GM21528 (cell line): Measurements from ENCODE around the gene NPEPL1.
A peak's percentile ranks its signal among the peaks of the same experiment; 100 is the strongest.
"Not testable (repeated sequence)": the region's sequence is repeated elsewhere in the genome, so short reads cannot be mapped to it uniquely, and the experiment has no call there.

ENCODE experiments used
- ATAC-seq: cut with Tn5 transposase; IDR thresholded peaks from one replicate; pipeline ENCODE4 v1.9.1; 2021; ENCODE audit warnings: mild to moderate bottlenecking, moderate library complexity; ENCODE audit not compliant: unreplicated experiment, low FRiP score

Gene NPEPL1, protein sequence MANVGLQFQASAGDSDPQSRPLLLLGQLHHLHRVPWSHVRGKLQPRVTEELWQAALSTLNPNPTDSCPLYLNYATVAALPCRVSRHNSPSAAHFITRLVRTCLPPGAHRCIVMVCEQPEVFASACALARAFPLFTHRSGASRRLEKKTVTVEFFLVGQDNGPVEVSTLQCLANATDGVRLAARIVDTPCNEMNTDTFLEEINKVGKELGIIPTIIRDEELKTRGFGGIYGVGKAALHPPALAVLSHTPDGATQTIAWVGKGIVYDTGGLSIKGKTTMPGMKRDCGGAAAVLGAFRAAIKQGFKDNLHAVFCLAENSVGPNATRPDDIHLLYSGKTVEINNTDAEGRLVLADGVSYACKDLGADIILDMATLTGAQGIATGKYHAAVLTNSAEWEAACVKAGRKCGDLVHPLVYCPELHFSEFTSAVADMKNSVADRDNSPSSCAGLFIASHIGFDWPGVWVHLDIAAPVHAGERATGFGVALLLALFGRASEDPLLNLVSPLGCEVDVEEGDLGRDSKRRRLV

DNA sequence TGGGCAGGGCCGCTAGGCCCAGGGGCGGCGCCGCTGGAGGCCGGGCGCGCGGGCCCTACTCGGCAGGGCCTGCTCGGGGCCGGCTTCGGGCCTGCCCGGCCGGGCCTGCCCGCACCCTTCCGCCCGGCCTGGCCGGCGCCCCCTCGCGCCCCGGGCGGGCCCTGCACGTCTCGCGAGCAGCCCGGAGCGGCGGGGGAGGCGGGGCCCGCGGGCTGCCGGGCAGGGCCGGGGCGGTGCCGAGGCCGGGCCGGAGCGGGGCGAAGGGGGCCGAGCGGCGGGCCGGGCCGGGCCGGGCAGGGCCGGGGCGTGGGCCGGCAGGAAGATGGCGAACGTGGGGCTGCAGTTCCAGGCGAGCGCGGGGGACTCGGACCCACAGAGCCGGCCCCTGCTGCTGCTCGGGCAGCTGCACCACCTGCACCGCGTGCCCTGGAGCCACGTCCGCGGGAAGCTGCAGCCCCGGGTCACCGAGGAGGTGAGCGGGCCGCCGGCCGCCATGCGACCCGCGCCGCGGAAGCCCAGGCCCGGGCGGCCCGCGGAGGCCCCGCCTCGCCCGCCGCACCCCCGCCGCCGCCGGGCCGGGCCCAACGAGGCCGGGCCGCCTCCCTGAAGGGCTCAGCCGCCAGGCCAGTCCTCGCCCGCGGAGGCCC is at the start of gene NPEPL1:
Gene NPEPL1 (plus strand): TSS at position 222 of the 647 bp plus-strand sequence. CDS start 101 bp downstream, at position 323.
- ATAC-seq, result peak; percentile 86

DNA sequence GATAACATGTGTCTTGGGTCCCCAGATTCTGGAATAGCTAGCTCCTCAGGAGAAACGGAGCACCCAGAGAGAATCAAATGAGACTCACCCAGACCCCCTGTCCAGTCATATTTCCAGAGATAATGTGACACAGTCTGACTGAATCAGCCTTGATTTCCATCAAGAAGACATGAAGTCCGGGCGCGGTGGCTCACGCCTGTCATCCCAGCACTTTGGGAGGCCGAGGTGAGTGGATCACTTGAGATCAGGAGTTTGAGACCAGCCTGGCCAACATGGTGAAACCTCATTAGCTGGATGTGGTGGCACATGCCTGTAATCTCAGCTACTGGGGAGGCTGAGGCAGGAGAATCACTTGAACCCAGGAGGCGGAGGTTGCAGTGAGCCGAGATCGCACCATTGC is 49.7 kb upstream of the NPEPL1 start:
- not testable (repeated sequence) for ATAC-seq

DNA sequence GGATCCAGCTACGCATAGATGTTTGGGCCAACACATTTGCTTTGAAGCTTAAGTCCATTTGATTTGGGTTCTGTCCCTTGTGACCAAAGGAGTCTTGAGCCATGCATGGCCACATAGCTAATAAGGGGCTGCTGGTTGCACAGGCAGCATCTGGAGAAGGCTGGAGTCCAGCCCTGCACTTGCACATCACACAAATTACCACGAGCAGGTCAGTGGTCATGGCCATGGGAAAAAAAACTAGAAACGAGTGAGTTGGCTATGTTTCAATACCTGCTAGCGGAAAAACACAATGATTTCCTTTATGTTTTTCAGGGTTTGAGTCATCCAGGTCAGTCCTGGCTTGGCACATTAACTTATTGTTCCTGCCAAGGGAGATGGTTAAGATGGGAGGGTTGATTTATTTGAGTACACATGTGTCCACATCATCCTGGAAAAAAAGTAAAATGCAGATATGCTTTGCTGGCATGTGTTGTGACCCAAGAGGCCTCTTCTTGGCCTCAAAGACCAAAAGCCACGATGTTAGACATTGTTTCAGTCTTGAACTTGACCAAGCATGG is 47.1 kb upstream of the NPEPL1 start:
- ATAC-seq, result no peak

DNA sequence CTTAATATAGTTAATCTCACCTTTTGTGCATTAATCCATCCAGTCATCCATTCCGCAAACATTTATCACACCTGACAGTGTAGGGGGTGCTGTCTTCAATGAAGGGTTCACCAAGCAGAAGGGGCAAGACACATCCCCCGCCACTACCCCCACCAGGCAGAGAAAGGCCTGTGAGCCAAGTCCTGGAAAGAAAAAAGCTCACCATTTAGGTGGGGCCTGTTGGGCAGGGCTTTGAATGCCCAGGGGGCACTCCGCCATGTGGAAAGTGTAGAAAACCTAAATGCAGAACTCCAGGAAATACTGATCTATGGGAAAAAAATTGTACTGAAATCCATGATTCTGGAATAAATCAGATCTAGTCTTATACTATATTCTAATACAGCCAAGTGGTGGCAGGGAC is 46.3 kb upstream of the NPEPL1 start:
- ATAC-seq, result no peak

DNA sequence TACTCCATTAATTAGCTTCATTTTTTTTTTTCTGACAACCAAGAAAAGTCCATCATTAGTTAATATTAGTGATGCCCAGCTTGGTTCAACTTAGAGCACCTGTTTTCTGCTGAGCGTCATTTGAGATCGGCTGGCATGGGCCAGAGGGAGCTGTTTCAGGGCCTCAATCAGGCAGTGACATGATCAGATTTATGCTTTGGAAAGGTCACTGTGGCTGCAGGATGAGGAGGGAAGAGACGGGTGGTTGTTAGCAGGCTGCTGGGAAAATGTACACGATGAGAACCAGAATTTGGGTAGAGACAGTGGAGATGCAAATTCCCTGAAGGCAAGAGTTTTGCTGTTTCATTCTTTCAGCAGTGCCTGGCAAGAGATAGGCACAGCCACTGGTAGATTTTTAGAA is 45.9 kb upstream of the NPEPL1 start:
- no peak for ATAC-seq

DNA sequence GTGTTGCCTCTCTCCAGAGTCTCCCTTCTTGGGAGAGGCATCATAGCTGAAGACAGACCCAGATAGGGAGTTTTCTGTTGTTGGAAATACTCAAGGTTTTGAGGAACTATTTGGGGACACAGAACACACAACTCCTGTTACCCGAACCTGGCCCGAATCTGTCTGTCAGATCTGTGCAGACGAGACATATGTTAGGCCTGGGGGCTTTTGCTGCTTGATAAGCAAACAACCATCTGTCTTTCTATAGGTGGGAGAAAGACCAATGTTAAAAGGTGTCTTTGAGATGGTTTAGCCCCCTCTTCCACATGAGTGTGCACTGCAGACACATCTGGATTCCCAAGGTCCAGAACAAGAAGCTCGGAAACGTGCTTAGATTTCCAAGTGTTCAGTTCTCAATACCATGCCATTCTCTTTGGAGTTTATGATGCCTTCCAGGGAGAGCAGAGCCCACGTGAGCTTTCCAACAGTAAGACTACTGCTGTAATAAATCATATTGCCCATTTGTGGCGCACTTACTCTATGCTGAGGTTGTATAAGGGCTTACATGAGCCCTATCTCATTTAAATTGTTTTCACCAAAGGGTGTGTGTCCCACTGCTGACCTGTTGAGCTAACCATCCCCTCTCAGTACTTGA is 45.3 kb upstream of the NPEPL1 start:
- no peak for ATAC-seq

DNA sequence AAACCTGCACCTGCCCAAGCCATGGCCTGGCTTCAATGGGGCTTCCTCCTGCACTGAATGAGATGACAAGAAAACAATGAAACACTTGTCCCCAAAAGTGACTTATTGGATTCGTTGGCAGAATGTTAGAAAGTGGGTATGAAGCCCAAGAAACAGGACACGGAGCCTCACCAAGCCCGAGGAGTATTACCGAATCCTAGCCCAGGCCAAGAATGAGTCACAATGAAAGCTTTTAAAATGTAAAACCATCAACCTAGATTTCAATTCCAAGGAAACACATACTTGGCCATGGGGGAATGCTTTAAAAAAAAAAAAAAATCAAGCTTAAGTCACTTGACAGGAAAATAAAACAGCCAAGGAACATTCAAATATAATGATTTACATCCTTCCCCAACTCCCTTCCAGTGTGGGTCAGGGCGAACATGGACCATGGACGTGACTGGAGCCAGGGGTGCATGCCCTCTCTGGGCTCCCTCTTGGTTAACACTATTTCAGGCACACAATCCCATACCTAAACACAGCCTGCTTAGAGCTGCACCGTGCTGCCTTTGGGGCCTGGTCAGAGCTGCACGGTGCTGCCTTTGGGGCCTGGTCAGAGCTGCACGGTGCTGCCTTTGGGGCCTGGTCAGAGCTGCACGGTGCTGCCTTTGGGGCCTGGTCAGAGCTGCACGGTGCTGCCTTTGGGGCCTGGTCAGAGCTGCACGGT is 44.7 kb upstream of the NPEPL1 start:
- no peak for ATAC-seq

DNA sequence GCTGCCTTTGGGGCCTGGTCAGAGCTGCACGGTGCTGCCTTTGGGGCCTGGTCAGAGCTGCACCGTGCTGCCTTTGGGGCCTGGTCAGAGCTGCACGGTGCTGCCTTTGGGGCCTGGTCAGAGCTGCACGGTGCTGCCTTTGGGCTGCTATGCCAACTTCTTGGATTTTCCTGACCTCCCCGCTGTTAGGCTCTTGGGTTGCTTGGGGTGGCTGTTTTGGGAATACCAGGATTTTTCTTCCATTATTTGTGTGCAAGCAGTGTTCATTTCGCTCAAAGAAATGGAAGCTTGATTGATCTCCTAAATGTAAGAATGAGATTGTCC is 44.1 kb upstream of the NPEPL1 start:
- ATAC-seq, result not testable (repeated sequence)

DNA sequence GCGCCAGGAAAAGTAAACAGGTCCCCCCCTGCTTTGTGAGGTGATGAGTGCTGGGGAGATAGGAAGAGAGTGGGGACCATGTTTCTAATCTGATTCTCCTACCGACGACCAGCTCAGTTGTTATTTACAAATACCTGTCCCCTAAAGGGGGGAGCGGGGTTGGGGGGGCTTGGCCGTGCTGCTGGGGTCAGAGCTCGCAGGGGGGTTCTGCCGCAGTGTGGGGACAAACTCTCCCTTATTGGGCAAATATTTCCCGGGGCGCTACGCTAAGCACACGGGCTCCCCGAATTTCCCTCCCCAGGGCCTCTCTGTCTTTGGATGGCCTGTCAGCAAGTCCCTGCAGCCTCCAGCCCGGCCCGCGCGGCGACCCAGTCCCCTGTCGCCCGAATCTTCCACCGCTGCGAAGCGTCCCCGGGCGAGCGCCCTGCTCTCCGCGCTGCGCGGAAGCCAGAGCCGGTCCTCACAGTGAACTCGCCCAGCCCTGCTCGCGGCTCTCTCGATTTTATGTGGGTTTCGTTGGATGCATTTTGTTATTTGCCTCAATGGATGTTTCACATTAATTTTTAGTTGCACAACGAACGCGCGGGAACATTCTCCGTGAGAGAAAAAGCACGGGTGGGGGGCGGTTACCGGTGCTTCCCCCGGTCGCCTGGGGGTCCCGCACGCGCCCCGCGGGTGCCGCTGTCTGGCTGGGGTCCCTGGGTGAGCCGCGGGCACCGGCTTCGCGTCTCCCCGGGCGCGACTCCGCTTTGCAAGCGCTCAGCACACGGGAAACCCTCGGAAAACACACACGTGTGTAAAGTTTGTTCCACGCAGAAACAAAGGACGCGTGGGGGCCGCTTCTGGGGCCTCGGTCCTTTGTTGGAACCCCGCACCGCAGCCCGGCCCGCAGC is 43.1 kb upstream of the NPEPL1 start:
- no peak for ATAC-seq

DNA sequence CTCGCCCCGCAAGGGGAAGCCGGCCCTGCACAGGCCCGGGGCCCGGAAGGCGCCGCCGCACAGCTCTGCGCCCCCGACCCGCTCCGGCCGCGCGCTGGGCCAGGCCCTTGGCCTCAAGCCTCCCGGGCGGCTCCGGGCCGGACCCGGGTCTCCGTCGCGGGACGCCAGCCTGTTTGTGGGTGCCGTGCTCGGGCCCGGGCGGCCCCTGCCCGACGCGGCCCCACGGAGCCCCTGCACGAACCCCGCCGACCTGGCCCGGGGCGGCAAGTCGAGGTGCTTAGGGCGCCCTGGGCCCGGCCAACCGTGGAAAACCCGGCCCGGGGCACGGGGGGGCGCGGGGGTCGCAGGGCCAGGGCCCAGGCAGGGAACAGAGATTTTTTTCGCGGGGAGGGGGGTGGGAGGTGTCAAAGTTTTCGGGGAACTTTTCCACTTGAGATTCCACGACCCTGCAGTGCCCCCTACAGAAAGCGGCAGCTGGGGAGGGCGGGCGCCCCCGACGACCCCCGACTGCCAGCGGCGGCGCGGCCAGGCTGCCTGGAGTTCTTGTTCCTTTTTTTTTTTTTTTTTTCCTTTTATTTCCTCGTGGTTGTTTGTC is 42.3 kb upstream of the NPEPL1 start:
- ATAC-seq, result peak; percentile 21

DNA sequence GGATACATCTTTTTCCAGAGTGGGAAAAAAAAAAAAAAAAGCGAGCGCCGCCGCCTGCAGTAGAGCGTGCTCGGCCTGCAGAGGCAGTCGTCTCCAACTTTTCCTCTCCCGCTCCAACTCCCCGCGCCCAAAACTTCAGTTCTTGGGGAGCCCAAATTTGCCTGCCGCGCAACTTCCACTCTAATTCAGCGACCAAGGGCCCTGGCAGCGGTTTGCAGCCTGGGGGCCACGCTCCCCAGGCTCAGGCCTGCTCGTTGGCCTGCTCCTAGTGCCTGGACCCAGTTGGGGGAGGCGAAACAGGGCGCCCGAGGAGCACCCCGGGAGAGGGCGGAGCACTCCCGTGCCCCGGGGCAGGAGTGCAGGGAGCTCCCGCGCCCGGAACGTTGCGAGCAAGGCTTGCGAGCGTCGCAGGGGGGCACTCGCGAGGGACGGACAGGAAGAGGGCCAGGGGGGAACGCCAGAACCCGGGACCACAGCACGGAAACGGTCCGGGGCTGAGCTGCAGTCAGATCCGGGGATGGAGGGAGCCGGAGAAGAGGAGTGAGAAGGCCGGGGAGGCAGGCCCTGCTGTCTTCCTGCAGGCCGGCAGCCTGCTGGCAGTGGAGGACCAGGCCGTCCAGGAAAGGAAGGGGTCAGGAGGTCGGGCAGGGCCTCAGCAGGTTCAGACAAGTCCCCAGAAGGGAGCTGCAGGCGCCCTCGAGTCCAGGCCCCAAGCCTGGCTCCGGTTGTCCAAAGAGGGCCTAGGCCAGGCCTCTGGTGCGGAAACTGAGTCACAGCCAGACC is 41.6 kb upstream of the NPEPL1 start, which contains the start of gene STX16:
Gene STX16 (plus strand): TSS at position 508 of the 783 bp plus-strand sequence. CDS start 724 bp downstream, outside the sequence.
- peak; percentile 69 for ATAC-seq

DNA sequence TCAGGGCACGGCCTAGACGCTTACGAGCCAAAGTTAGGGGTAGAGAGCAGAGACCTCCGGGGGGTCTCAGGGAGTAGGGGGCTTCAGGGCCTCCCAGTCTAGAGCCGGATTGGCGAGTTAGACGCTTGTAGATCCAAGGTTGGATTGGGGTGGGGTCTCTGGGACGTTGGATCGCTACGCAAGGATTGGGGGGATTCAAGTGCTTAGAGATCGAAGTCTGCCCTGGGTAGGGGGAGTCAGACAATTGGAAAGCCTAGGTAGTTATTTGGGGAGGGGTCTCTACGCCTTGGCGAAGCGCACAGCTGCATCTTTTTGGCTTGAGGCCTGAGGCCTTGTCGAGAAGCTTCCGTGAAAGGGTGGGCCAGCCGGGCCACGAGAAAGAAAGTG is 41.0 kb upstream of the NPEPL1 start:
- no peak for ATAC-seq

DNA sequence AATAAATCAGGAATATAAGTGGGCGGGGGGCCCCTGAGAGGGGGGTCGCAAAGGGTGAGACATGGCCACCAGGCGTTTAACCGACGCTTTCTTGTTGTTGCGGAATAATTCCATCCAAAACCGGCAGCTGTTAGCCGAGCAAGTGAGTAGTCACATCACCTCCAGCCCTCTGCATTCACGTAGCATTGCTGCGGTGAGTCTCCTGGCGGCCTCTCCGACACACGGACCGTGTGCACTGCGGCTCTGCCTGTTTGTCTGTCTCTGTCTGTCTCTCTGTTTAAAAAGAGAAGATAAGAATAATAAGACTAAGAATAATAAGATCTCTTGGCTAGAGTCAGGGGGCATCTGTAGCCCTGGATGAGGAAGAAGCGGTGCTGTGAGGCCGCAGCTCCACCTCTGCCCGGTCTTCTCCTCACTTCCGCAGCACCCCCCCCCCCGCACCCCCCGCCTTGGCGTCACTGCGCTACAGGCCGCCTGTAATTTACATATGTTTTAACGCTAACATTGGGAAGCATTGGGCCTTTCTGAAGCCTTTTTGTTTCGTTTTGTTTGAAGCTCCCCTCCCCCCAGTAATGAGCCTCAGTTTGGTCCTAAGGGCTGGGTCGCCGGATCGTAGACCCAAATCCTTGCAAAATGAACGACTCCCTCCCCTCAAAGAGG is 40.5 kb upstream of the NPEPL1 start:
- peak; percentile 37 for ATAC-seq

DNA sequence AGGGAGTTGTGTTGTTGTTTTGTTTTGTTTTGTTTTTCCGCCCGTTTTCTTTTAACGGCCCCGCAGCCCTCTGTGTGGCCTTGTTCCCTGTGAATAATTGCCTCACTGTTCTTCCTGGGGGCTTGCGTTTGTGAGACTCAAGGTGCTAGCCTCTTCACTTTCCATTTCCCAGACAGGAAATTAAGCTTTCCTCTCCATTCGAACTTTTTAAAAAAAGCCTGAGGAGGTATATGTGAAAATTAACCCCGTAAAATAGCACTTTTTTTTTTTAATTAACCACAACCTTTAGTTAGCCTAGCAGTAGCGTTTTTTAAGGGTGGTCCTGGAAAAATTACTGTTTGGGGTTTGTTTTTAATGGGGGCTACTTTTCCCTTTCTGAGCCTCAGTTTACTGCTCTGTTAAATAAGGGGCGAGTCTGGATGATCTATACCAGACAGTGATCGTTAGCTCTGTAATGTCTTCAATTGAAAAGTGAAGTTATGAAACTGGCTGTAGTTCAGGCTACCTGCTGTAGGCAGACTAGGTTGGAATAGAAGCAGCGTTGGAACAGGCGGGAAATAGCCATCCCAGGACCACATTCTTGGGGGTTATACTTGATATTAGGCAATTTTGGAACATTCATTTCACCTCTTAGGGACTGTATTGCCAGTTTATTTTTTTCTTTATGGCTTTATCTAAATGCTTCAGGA is 39.9 kb upstream of the NPEPL1 start:
- peak; percentile 3 for ATAC-seq

DNA sequence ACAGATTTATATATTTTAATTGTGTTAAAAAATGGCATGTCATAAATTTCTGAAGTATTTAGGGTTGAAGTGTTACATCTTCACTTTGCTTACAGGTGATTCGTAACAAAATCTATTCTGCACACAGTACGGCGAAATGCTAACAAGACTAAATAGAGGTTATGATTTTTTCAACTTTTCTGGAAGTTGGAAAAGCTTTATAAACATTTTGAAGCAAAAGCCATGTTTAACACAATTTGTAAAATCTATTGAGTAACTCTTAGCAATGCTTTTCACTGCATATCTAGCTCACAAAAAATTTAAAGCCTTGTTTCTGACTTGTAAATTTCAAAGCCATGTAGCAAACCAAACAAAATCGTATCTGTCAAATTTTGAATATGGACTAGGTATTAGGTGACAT is 38.3 kb upstream of the NPEPL1 start:
- ATAC-seq, result no peak

DNA sequence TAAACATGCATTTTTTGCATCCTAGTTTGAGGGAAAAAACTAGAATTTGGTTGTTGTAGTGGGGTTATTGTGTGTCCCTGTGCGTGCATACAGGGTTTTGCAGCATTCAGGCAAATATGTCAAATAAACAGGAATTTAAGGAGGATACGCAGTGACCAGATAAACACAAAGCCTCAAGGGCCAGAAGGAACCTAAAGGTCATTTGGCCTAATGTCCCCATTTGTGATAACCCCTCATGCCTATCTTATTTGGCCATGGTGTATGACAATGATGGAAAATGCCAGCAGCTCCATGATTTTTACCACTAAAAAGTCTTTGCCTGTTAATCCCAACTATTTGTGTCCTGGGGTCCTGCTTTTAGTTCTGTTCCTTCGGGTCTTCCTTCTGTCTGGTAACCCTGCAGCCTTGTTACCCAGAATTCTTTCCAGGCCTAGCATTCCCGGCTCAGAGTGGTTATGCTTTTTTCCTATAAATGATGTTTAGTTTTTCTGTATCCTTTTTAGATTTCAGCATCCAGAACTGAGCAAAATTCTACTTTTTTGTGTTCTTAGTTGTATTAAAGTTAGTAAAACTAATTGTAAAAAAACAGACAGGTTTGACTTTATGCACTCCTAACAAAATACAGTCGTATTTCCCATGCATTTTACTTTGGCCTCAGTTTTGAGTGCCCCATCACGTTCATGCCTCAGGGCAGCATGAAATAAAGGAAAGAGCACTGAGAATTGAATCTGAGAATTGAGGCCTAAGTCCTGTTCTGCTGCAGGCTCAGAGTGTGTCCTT is 37.1 kb upstream of the NPEPL1 start:
- ATAC-seq, result no peak
